ENCODE measurements around the gene PLA2G10.

DNA sequence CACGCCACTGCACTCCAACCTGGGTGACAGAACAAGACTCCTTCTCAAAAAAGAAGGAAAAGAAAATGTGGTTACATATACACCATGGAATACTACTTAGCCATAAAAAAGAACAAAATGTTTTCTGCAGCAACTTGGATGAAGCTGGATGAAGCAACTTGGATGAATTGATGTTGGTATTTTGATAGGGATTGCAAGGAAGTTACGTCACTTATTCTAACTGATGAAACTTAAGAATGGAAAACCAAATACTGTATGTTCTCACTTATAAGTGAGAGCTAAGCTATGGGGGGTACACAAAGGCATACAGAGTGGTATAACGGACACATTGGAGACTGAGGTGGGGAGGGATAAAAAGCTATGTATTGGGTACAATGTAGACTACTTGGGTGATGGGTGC lies 17.5 kb downstream of the PLA2G10 start:
- no peak for TF ChIP-seq POLR2A (IDR thresholded peaks at IDR 0.05)
- TF ChIP-seq, protein P1, sequence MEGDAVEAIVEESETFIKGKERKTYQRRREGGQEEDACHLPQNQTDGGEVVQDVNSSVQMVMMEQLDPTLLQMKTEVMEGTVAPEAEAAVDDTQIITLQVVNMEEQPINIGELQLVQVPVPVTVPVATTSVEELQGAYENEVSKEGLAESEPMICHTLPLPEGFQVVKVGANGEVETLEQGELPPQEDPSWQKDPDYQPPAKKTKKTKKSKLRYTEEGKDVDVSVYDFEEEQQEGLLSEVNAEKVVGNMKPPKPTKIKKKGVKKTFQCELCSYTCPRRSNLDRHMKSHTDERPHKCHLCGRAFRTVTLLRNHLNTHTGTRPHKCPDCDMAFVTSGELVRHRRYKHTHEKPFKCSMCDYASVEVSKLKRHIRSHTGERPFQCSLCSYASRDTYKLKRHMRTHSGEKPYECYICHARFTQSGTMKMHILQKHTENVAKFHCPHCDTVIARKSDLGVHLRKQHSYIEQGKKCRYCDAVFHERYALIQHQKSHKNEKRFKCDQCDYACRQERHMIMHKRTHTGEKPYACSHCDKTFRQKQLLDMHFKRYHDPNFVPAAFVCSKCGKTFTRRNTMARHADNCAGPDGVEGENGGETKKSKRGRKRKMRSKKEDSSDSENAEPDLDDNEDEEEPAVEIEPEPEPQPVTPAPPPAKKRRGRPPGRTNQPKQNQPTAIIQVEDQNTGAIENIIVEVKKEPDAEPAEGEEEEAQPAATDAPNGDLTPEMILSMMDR (IDR thresholded peaks at IDR 0.05), result no peak
